HEK293 (cell line): ENCODE measurements around the gene DPP6.

Experiments used
- CTCF ChIA-PET: fragments of 350-600 bp; formaldehyde crosslinking; extraction: SDS; loops from one replicate; lab custom pipeline; 2021; ENCODE audit warnings: antibody characterized with exemption; lab: Yijun Ruan, JAX
- POLR2A ChIA-PET: fragments of 300-600 bp; formaldehyde crosslinking; extraction: SDS; loops from one replicate; lab custom pipeline; 2020; ENCODE audit warnings: antibody characterized with exemption, inconsistent platforms; lab: Yijun Ruan, JAX
- H3K27ac ChIP-seq: fragments of 200-500 bp; sonication (Bioruptor generic); 2 replicates; pipeline ENCODE4 v1.5.1; 2014; ENCODE audit warnings: low read depth, low read length, control low read depth, inconsistent platforms; ENCODE audit errors: extremely low read depth
- H3K36me3 ChIP-seq, 2 experiments: fragments of 200-500 bp in 1 of 2; sonication (Bioruptor generic) in 1 of 2; 1 replicate in 1 of 2; 2 replicates in 1 of 2; pipeline ENCODE4 v1.5.1; 2014 to 2017; ENCODE audit warnings: inconsistent platforms in 2 of 2, low read length in 2 of 2; ENCODE audit not compliant: control insufficient read depth in 2 of 2, insufficient read depth in 1 of 2
- H3K4me1 ChIP-seq: fragments of 200-500 bp; sonication (Bioruptor generic); 2 replicates; pipeline ENCODE4 v1.5.1; 2014; ENCODE audit warnings: mild to moderate bottlenecking, low read length, inconsistent platforms; ENCODE audit not compliant: control insufficient read depth, insufficient read depth
- H3K4me3 ChIP-seq: 2 replicates; pipeline ENCODE4 v1.5.1; 2011; ENCODE audit warnings: low read depth, mild to moderate bottlenecking, control low read depth, low read length, moderate library complexity
- H3K9me3 ChIP-seq: fragments of 200-500 bp; sonication (Bioruptor generic); 2 replicates; pipeline ENCODE4 v1.5.1; 2014; ENCODE audit warnings: low read depth, low read length, inconsistent platforms; ENCODE audit not compliant: control insufficient read depth, insufficient read depth
- EGR2 ChIP-seq: fragments of 450-650 bp; formaldehyde crosslinking; IDR thresholded peaks from 2 replicates; pipeline ENCODE4 v1.5.1; 2016; ENCODE audit warnings: low read depth, missing biosample characterization, missing genetic modification characterization
- HOXA7 ChIP-seq: sonication (generic); formaldehyde crosslinking; IDR thresholded peaks from 2 replicates; pipeline ENCODE4 v1.8.1; 2022; ENCODE audit warnings: missing genetic modification reagents, borderline replicate concordance
- OSR2 ChIP-seq: fragments of 450-650 bp; formaldehyde crosslinking; IDR thresholded peaks from 2 replicates; pipeline ENCODE4 v1.5.1; 2016; ENCODE audit warnings: missing biosample characterization, missing genetic modification characterization
- PRDM1 ChIP-seq: fragments of 450-650 bp; formaldehyde crosslinking; IDR thresholded peaks from 2 replicates; pipeline ENCODE4; 2016; ENCODE audit warnings: missing biosample characterization, missing genetic modification characterization
- ZBTB17 ChIP-seq: fragments of 450-650 bp; formaldehyde crosslinking; IDR thresholded peaks from 2 replicates; pipeline ENCODE4 v1.5.1; 2016; ENCODE audit warnings: missing biosample characterization, missing genetic modification characterization
- ZFP41 ChIP-seq: fragments of 450-650 bp; formaldehyde crosslinking; IDR thresholded peaks from 2 replicates; pipeline ENCODE4 v1.5.1; 2016; ENCODE audit warnings: missing biosample characterization, missing genetic modification characterization, borderline replicate concordance
- ZNF140 ChIP-seq: fragments of 450-650 bp; formaldehyde crosslinking; IDR thresholded peaks from 2 replicates; pipeline ENCODE4 v1.5.1; 2016; ENCODE audit warnings: missing biosample characterization, missing genetic modification characterization
- ZNF146 ChIP-seq: fragments of 450-650 bp; formaldehyde crosslinking; IDR thresholded peaks from 2 replicates; pipeline ENCODE4 v1.5.1; 2016; ENCODE audit warnings: missing biosample characterization, missing genetic modification characterization
- ZNF19 ChIP-seq: fragments of 450-650 bp; formaldehyde crosslinking; IDR thresholded peaks from 2 replicates; pipeline ENCODE4; 2016; ENCODE audit warnings: missing biosample characterization, missing genetic modification characterization, low read depth
- ZNF223 ChIP-seq: fragments of 450-650 bp; formaldehyde crosslinking; IDR thresholded peaks from 2 replicates; pipeline ENCODE4 v1.5.1; 2016; ENCODE audit warnings: missing biosample characterization, missing genetic modification characterization
- ZNF239 ChIP-seq: fragments of 450-650 bp; formaldehyde crosslinking; IDR thresholded peaks from 2 replicates; pipeline ENCODE4 v1.5.1; 2016; ENCODE audit warnings: missing biosample characterization, missing genetic modification characterization
- ZNF514 ChIP-seq: fragments of 450-650 bp; formaldehyde crosslinking; IDR thresholded peaks from 2 replicates; pipeline ENCODE4 v1.5.1; 2016; ENCODE audit warnings: missing biosample characterization, missing genetic modification characterization
- ZNF544 ChIP-seq: fragments of 450-650 bp; formaldehyde crosslinking; IDR thresholded peaks from 2 replicates; pipeline ENCODE4 v1.5.0; 2017; ENCODE audit warnings: missing biosample characterization, missing genetic modification characterization
- ZNF548 ChIP-seq: fragments of 450-650 bp; formaldehyde crosslinking; IDR thresholded peaks from 2 replicates; pipeline ENCODE4 v1.5.1; 2016; ENCODE audit warnings: missing biosample characterization, missing genetic modification characterization
- ZNF610 ChIP-seq: fragments of 450-650 bp; formaldehyde crosslinking; IDR thresholded peaks from 2 replicates; pipeline ENCODE4 v1.5.1; 2016; ENCODE audit warnings: missing biosample characterization, missing genetic modification characterization, borderline replicate concordance
- ZNF629 ChIP-seq: fragments of 450-650 bp; formaldehyde crosslinking; IDR thresholded peaks from 2 replicates; pipeline ENCODE4 v1.5.1; 2017; ENCODE audit warnings: missing biosample characterization, missing genetic modification characterization
- ZNF76 ChIP-seq: fragments of 450-650 bp; formaldehyde crosslinking; IDR thresholded peaks from 2 replicates; pipeline ENCODE4; 2016; ENCODE audit warnings: low read depth, missing biosample characterization, missing genetic modification characterization, borderline replicate concordance
- ZNF768 ChIP-seq: fragments of 450-650 bp; formaldehyde crosslinking; IDR thresholded peaks from 2 replicates; pipeline ENCODE4 v1.5.1; 2018; ENCODE audit warnings: missing biosample characterization, mild to moderate bottlenecking, missing genetic modification characterization
- TF ChIP-seq, protein P1 (sequence below): fragments of 450-650 bp; formaldehyde crosslinking; IDR thresholded peaks from 2 replicates; pipeline ENCODE4 v1.5.1; 2017; ENCODE audit warnings: missing biosample characterization, missing genetic modification characterization
- TF ChIP-seq, protein P2 (sequence below): fragments of 450-650 bp; formaldehyde crosslinking; IDR thresholded peaks from 2 replicates; pipeline ENCODE4 v1.5.1; 2016; ENCODE audit warnings: missing biosample characterization, missing genetic modification characterization
- TF ChIP-seq, protein P3 (sequence below): fragments of 450-650 bp; formaldehyde crosslinking; IDR thresholded peaks from 2 replicates; pipeline ENCODE4 v1.5.1; 2016; ENCODE audit warnings: missing biosample characterization, missing genetic modification characterization
- TF ChIP-seq, protein P4 (sequence below): fragments of 450-650 bp; formaldehyde crosslinking; IDR thresholded peaks from 2 replicates; pipeline ENCODE4 v1.5.1; 2017; ENCODE audit warnings: missing biosample characterization, missing genetic modification characterization
- TF ChIP-seq, protein P5 (sequence below): fragments of 450-650 bp; formaldehyde crosslinking; IDR thresholded peaks from 2 replicates; pipeline ENCODE4 v1.5.1; 2016; ENCODE audit warnings: missing biosample characterization, missing genetic modification characterization
- TF ChIP-seq, protein P6 (sequence below): fragments of 450-650 bp; formaldehyde crosslinking; optimal IDR thresholded peaks from 2 replicates; pipeline ENCODE3; 2016; ENCODE audit warnings: missing biosample characterization, mild to moderate bottlenecking, missing genetic modification characterization

The DPP6 gene

DNA sequence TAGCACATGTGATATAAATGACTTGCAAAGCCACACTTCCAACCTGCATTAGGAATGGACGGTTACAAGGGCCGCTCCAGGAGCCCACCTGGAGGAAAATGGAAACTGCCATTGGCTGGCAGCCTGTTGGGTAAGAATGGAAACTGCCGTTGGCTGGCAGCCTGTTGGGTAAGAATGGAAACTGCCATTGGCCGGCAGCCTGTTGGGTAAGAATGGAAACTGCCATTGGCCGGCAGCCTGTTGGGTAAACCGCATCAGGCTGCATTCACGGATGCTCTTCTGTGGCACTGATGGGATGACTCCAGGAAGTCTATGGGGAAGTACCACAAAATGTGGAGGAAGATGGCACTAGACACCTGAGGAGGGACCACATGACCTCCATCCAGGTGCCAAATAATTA, 143.1 kb downstream of the DPP6 start:
- POLR2A ChIA-PET: no interaction called here
- TF ChIP-seq ZNF548 (tag by site-specific recombination): no peak
- TF ChIP-seq, protein P1, sequence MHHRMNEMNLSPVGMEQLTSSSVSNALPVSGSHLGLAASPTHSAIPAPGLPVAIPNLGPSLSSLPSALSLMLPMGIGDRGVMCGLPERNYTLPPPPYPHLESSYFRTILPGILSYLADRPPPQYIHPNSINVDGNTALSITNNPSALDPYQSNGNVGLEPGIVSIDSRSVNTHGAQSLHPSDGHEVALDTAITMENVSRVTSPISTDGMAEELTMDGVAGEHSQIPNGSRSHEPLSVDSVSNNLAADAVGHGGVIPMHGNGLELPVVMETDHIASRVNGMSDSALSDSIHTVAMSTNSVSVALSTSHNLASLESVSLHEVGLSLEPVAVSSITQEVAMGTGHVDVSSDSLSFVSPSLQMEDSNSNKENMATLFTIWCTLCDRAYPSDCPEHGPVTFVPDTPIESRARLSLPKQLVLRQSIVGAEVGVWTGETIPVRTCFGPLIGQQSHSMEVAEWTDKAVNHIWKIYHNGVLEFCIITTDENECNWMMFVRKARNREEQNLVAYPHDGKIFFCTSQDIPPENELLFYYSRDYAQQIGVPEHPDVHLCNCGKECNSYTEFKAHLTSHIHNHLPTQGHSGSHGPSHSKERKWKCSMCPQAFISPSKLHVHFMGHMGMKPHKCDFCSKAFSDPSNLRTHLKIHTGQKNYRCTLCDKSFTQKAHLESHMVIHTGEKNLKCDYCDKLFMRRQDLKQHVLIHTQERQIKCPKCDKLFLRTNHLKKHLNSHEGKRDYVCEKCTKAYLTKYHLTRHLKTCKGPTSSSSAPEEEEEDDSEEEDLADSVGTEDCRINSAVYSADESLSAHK (tag by site-specific recombination): peak; percentile 55; the same call in 1 of the 2 replicates
- no peak overlapping the region for H3K4me3 ChIP-seq
- H3K4me1 ChIP-seq: no peaks in the 10 kb centered on the region
- H3K27ac ChIP-seq: no peak overlapping the region
- no peaks in the 10 kb centered on the region for H3K36me3 ChIP-seq
- CTCF ChIA-PET: no interaction called here
- no peaks in the 10 kb centered on the region for H3K9me3 ChIP-seq

DNA sequence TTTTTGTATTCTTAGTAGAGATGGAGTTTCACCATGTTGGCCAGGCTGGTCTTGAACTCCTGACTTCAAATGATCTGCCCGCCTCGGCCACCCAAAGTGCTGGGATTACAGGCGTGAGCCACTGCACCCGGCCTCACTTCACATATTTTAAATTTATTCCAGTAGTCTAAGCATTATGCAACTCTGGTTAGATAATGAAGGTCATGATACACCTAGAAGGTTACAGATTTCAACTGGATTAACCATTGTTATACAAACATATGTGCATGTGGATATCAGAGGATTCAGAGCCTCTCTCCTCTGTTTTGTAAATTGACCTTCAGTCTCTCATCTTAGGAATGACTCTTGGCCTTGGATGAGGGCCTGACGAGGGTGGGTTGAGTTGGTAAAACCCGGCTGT, 146.3 kb downstream of the DPP6 start:
- Histone ChIP-seq H3K4me3 (no peak overlapping the region), H3K4me1 (no peaks in the 10 kb centered on the region), H3K9me3 (no peaks in the 10 kb centered on the region), H3K36me3 (no peaks in the 10 kb centered on the region), H3K27ac (no peak overlapping the region)
- TF ChIP-seq ZNF514 (tag by site-specific recombination) (no peak), ZNF239 (no peak), ZFP41 (no peak), PRDM1 (tag by site-specific recombination) (no peak), ZNF544 (tag by site-specific recombination) (no peak), ZNF76 (tag by site-specific recombination) (no peak), ZNF610 (tag by site-specific recombination) (no peak), ZNF223 (no peak)
- CTCF ChIA-PET: no interaction called here
- POLR2A ChIA-PET: no interaction called here

DNA sequence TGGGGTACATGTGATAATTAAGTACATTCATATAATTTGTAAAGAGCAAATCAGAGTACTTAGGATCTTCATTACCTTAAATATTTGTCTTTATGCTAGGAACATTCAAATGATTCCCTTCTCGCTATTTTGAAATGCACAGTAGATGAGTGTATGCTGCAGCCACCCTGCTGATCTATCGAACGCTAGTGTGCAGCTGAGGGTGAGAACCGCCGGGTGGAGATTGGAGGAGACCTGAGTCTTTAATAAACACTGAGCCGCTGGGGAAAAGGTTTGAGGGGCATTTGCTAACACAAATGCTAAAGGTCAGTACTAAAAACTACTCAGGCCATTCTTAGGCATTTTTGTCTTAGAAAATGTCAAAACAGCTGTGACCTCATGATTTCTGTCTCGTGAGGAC, 148.0 kb downstream of the DPP6 start:
- Histone ChIP-seq H3K4me3 (no peak overlapping the region), H3K9me3 (no peaks in the 10 kb centered on the region), H3K4me1 (no peaks in the 10 kb centered on the region), H3K36me3 (no peaks in the 10 kb centered on the region), H3K27ac (no peak overlapping the region)
- POLR2A ChIA-PET: no interaction called here
- CTCF ChIA-PET: interaction anchor here (0.6 kb wide), 1 partner anchor 136 kb away, joined by 3 read pairs; no protein-coding TSS in a partner anchor
- TF ChIP-seq ZNF629 (tag by site-specific recombination) (no peak), ZNF768 (tag by site-specific recombination) (no peak), ZNF19 (tag by site-specific recombination) (no peak), ZNF146 (tag by site-specific recombination) (no peak), ZNF548 (tag by site-specific recombination) (no peak), PRDM1 (tag by site-specific recombination) (no peak), ZNF140 (no peak), OSR2 (tag by site-specific recombination) (no peak), EGR2 (tag by site-specific recombination) (no peak), HOXA7 (CRISPR knock-in tag) (no peak), ZBTB17 (tag by site-specific recombination) (no peak)
- TF ChIP-seq, protein P2, sequence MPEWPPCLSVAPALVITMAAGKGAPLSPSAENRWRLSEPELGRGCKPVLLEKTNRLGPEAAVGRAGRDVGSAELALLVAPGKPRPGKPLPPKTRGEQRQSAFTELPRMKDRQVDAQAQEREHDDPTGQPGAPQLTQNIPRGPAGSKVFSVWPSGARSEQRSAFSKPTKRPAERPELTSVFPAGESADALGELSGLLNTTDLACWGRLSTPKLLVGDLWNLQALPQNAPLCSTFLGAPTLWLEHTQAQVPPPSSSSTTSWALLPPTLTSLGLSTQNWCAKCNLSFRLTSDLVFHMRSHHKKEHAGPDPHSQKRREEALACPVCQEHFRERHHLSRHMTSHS (tag by site-specific recombination): no peak
- TF ChIP-seq, protein P3, sequence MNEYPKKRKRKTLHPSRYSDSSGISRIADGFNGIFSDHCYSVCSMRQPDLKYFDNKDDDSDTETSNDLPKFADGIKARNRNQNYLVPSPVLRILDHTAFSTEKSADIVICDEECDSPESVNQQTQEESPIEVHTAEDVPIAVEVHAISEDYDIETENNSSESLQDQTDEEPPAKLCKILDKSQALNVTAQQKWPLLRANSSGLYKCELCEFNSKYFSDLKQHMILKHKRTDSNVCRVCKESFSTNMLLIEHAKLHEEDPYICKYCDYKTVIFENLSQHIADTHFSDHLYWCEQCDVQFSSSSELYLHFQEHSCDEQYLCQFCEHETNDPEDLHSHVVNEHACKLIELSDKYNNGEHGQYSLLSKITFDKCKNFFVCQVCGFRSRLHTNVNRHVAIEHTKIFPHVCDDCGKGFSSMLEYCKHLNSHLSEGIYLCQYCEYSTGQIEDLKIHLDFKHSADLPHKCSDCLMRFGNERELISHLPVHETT: no peak
- TF ChIP-seq, protein P4, sequence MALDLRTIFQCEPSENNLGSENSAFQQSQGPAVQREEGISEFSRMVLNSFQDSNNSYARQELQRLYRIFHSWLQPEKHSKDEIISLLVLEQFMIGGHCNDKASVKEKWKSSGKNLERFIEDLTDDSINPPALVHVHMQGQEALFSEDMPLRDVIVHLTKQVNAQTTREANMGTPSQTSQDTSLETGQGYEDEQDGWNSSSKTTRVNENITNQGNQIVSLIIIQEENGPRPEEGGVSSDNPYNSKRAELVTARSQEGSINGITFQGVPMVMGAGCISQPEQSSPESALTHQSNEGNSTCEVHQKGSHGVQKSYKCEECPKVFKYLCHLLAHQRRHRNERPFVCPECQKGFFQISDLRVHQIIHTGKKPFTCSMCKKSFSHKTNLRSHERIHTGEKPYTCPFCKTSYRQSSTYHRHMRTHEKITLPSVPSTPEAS (tag by site-specific recombination): no peak
- TF ChIP-seq, protein P5, sequence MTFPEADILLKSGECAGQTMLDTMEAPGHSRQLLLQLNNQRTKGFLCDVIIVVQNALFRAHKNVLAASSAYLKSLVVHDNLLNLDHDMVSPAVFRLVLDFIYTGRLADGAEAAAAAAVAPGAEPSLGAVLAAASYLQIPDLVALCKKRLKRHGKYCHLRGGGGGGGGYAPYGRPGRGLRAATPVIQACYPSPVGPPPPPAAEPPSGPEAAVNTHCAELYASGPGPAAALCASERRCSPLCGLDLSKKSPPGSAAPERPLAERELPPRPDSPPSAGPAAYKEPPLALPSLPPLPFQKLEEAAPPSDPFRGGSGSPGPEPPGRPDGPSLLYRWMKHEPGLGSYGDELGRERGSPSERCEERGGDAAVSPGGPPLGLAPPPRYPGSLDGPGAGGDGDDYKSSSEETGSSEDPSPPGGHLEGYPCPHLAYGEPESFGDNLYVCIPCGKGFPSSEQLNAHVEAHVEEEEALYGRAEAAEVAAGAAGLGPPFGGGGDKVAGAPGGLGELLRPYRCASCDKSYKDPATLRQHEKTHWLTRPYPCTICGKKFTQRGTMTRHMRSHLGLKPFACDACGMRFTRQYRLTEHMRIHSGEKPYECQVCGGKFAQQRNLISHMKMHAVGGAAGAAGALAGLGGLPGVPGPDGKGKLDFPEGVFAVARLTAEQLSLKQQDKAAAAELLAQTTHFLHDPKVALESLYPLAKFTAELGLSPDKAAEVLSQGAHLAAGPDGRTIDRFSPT: no peak
- TF ChIP-seq, protein P6, sequence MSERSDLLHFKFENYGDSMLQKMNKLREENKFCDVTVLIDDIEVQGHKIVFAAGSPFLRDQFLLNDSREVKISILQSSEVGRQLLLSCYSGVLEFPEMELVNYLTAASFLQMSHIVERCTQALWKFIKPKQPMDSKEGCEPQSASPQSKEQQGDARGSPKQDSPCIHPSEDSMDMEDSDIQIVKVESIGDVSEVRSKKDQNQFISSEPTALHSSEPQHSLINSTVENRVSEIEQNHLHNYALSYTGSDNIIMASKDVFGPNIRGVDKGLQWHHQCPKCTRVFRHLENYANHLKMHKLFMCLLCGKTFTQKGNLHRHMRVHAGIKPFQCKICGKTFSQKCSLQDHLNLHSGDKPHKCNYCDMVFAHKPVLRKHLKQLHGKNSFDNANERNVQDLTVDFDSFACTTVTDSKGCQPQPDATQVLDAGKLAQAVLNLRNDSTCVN (tag by site-specific recombination): no peak
